ENCODE data around the gene SEPHS2. TPM values are rescaled to one million over a fixed set of nuclear protein-coding genes. Genes with fewer than 3 reads are reported as not detected.

SEPHS2 gene
- total RNA-seq, 2 donors from 2014 or later, result 33.7 to 58.9 TPM

GRCh38 chr16:30491229-30491628 lies 45.6 kb upstream of the SEPHS2 start:
- 94% methylated on average over 4 of the region's 4 CpGs for WGBS
- H3K27ac ChIP-seq, result no peak overlapping the region
- no peaks in the 10 kb centered on the region for H3K27me3 ChIP-seq (replicated peaks; ENCODE audit: insufficient read depth)
- H3K9me3 ChIP-seq, result no peaks in the 10 kb centered on the region
- TF ChIP-seq POLR2A (IDR thresholded peaks at IDR 0.05) (no peak), POLR2AphosphoS5 (IDR thresholded peaks at IDR 0.05) (no peak)
- TF ChIP-seq, protein P1, sequence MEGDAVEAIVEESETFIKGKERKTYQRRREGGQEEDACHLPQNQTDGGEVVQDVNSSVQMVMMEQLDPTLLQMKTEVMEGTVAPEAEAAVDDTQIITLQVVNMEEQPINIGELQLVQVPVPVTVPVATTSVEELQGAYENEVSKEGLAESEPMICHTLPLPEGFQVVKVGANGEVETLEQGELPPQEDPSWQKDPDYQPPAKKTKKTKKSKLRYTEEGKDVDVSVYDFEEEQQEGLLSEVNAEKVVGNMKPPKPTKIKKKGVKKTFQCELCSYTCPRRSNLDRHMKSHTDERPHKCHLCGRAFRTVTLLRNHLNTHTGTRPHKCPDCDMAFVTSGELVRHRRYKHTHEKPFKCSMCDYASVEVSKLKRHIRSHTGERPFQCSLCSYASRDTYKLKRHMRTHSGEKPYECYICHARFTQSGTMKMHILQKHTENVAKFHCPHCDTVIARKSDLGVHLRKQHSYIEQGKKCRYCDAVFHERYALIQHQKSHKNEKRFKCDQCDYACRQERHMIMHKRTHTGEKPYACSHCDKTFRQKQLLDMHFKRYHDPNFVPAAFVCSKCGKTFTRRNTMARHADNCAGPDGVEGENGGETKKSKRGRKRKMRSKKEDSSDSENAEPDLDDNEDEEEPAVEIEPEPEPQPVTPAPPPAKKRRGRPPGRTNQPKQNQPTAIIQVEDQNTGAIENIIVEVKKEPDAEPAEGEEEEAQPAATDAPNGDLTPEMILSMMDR (IDR thresholded peaks at IDR 0.05), result no peak
- no peaks in the 10 kb centered on the region for H3K36me3 ChIP-seq
- no peaks in the 10 kb centered on the region for H3K4me1 ChIP-seq (replicated peaks)
- H3K4me3 ChIP-seq, result no peak overlapping the region
- intact Hi-C loops (cut with DNase I), result no loop called here
- no peak for DNase-seq (ENCODE audit: low spot score)

GRCh38 chr16:30490210-30490609 lies 44.5 kb upstream of the SEPHS2 start:
- Histone ChIP-seq H3K27ac (no peak overlapping the region), H3K4me3 (no peak overlapping the region), H3K9me3 (no peaks in the 10 kb centered on the region), H3K36me3 (no peaks in the 10 kb centered on the region), H3K27me3 (replicated peaks; ENCODE audit: insufficient read depth) (no peaks in the 10 kb centered on the region), H3K4me1 (replicated peaks) (no peaks in the 10 kb centered on the region)
- peak; percentile 75 for TF ChIP-seq POLR2AphosphoS5 (IDR thresholded peaks at IDR 0.05)
- no peak for TF ChIP-seq POLR2A (IDR thresholded peaks at IDR 0.05)
- 41% methylated on average over 6 of the region's 6 CpGs for WGBS
- intact Hi-C loops (cut with DNase I), result no loop called here
- peak; percentile 75 for DNase-seq (ENCODE audit: low spot score)

- H3K4me1 ChIP-seq (replicated peaks), result no peaks in the 10 kb centered on the region
- H3K27me3 ChIP-seq (replicated peaks; ENCODE audit: insufficient read depth), result no peaks in the 10 kb centered on the region
- no peak for DNase-seq (ENCODE audit: low spot score)
- no peaks in the 10 kb centered on the region for H3K9me3 ChIP-seq
- TF ChIP-seq, protein P1 (IDR thresholded peaks at IDR 0.05), result no peak
- TF ChIP-seq POLR2A (IDR thresholded peaks at IDR 0.05), result no peak
- TF ChIP-seq POLR2AphosphoS5 (IDR thresholded peaks at IDR 0.05), result no peak
- no peak overlapping the region for H3K4me3 ChIP-seq
- 58% methylated on average over 11 of the region's 11 CpGs for WGBS
- no peaks in the 10 kb centered on the region for H3K36me3 ChIP-seq
- H3K27ac ChIP-seq, result no peak overlapping the region
- intact Hi-C loops (cut with DNase I), result no loop called here
Measured at GRCh38 chr16:30488764-30489605, 43.3 kb upstream of the SEPHS2 start.

- Histone ChIP-seq H3K4me3 (no peak overlapping the region), H3K27ac (no peak overlapping the region), H3K36me3 (no peaks in the 10 kb centered on the region), H3K4me1 (replicated peaks) (no peaks in the 10 kb centered on the region), H3K9me3 (no peaks in the 10 kb centered on the region), H3K27me3 (replicated peaks; ENCODE audit: insufficient read depth) (no peaks in the 10 kb centered on the region)
- TF ChIP-seq POLR2A (IDR thresholded peaks at IDR 0.05) (no peak), POLR2AphosphoS5 (IDR thresholded peaks at IDR 0.05) (no peak)
- TF ChIP-seq, protein P1 (IDR thresholded peaks at IDR 0.05), result no peak
- DNase-seq (ENCODE audit: low spot score), result no peak
- WGBS, result 90% methylated on average over 7 of the region's 7 CpGs
- intact Hi-C loops (cut with DNase I), result no loop called here
Measured at GRCh38 chr16:30485818-30486436, 40.3 kb upstream of the SEPHS2 start.

GRCh38 chr16:30484887-30485286 lies 39.2 kb upstream of the SEPHS2 start:
- Histone ChIP-seq H3K4me3 (no peak overlapping the region), H3K27ac (no peak overlapping the region), H3K4me1 (replicated peaks) (no peaks in the 10 kb centered on the region), H3K36me3 (no peaks in the 10 kb centered on the region), H3K9me3 (no peaks in the 10 kb centered on the region), H3K27me3 (replicated peaks; ENCODE audit: insufficient read depth) (no peaks in the 10 kb centered on the region)
- no peak for DNase-seq (ENCODE audit: low spot score)
- intact Hi-C loops (cut with DNase I), result no loop called here
- TF ChIP-seq POLR2A (IDR thresholded peaks at IDR 0.05), result no peak
- TF ChIP-seq, protein P1 (IDR thresholded peaks at IDR 0.05), result no peak
- no peak for TF ChIP-seq POLR2AphosphoS5 (IDR thresholded peaks at IDR 0.05)
